GM12878 (cell line): ENCODE results near the gene SHANK1. TPM values are rescaled to one million over a fixed set of nuclear protein-coding genes. Genes with fewer than 3 reads are reported as not detected.

ENCODE experiments used
- ATAC-seq: fragments of 200-7000 bp; cut with Tn5 transposase; 3 replicates; pipeline ENCODE4 v1.9.1; 2020; ENCODE audit warnings: mild to moderate bottlenecking, moderate library complexity
- BruUV-seq: library from RNA; stranded (reverse); fragments of 400-500 nt; replicated peaks from 2 replicates; lab custom pipeline; 2021; lab: Mats Ljungman, UMichigan
- CTCF ChIA-PET: fragments of 300-600 bp; sonication (Branson Sonifier 250); formaldehyde crosslinking; extraction: SDS; loops from one replicate; lab custom pipeline; 2021; ENCODE audit warnings: inconsistent platforms; lab: Yijun Ruan, JAX
- POLR2A ChIA-PET: fragments of 350-600 bp; formaldehyde crosslinking; extraction: SDS; loops from one replicate; lab custom pipeline; 2021; ENCODE audit warnings: inconsistent platforms; lab: Charles Lee
- RAD21 ChIA-PET: fragments of 300-600 bp; sonication (Branson Sonifier 250); formaldehyde crosslinking; loops from one replicate; lab custom pipeline; 2023; ENCODE audit warnings: antibody characterized with exemption; ENCODE audit not compliant: unreplicated experiment; lab: Charles Lee
- SMC1A ChIA-PET: fragments of 300-600 bp; sonication (Branson Sonifier 250); formaldehyde crosslinking; loops from one replicate; lab custom pipeline; 2023; ENCODE audit not compliant: unreplicated experiment, uncharacterized antibody; lab: Charles Lee
- DNase-seq: peaks from one replicate; pipeline ENCODE4 v3.0.0-alpha.2; 2011; ENCODE audit warnings: low read depth, low spot score
- FAIRE-seq: peaks from 3 replicates; lab custom pipeline; 2011; peaks lifted over from hg19 to GRCh38; lab: Jason Lieb, UNC
- H2AFZ ChIP-seq: 2 replicates; pipeline ENCODE4 v1.6.0; 2011; ENCODE audit warnings: low read depth, low read length, control low read depth; ENCODE audit not compliant: control insufficient read depth
- H3K27ac ChIP-seq: 2 replicates; pipeline ENCODE4 v1.5.1; 2011; ENCODE audit warnings: control low read depth; ENCODE audit not compliant: control insufficient read depth, insufficient read depth
- H3K27me3 ChIP-seq, 2 experiments: replicated peaks in 1 of 2; 2 replicates each; pipeline versions ENCODE4 v1.6.0 to v1.6.1; 2011; ENCODE audit warnings: low read length in 1 of 2; ENCODE audit not compliant: control insufficient read depth in 2 of 2, insufficient read depth in 2 of 2
- H3K36me3 ChIP-seq, 2 experiments: 2 replicates each; pipeline ENCODE4 v1.5.1; 2011; ENCODE audit warnings: low read length in 1 of 2; ENCODE audit not compliant: control insufficient read depth in 2 of 2, insufficient read depth in 2 of 2
- H3K4me1 ChIP-seq: 2 replicates; pipeline ENCODE4 v1.6.1; 2011; ENCODE audit warnings: mild to moderate bottlenecking, low read length, moderate library complexity, mixed read lengths; ENCODE audit not compliant: control insufficient read depth, insufficient read depth
- H3K4me2 ChIP-seq: 2 replicates; pipeline ENCODE4 v1.6.0; 2011; ENCODE audit warnings: control low read depth; ENCODE audit not compliant: control insufficient read depth, insufficient read depth
- H3K4me3 ChIP-seq: fragments of 200-600 bp; sonication (generic); 2 replicates; pipeline ENCODE4 v1.5.1; 2016
- H3K79me2 ChIP-seq: 2 replicates; pipeline ENCODE4 v1.6.0; 2011; ENCODE audit warnings: low read length; ENCODE audit not compliant: control insufficient read depth, insufficient read depth
- H3K9ac ChIP-seq: 2 replicates; pipeline ENCODE4 v1.8.0; 2011; ENCODE audit warnings: low read length, control low read depth, mixed read lengths; ENCODE audit not compliant: control insufficient read depth, insufficient read depth
- H3K9me3 ChIP-seq: replicated peaks from 3 replicates; pipeline ENCODE4 v1.5.1; 2011; ENCODE audit warnings: mild to moderate bottlenecking, low read length; ENCODE audit not compliant: control insufficient read depth, insufficient read depth
- H4K20me1 ChIP-seq: 2 replicates; pipeline ENCODE4 v1.6.0; 2011; ENCODE audit not compliant: control insufficient read depth, insufficient read depth
- CEBPB ChIP-seq, 2 experiments: fragments of 150-350 bp in 1 of 2; IDR thresholded peaks; 2 replicates each; pipeline ENCODE4 v1.6.1; 2012 to 2014; ENCODE audit warnings: low read depth in 2 of 2, low read length in 2 of 2, borderline replicate concordance in 1 of 2, inconsistent platforms in 1 of 2
- CUX1 ChIP-seq: IDR thresholded peaks from 2 replicates; pipeline ENCODE4 v1.6.1; 2012; ENCODE audit warnings: improper control_type of control experiment, low read depth, low read length; ENCODE audit not compliant: insufficient replicate concordance
- HDAC2 ChIP-seq: fragments of 200-600 bp; sonication (generic); IDR thresholded peaks from 2 replicates; pipeline ENCODE4 v1.6.1; 2017
- MYB ChIP-seq: fragments of 150-350 bp; IDR thresholded peaks from 2 replicates; pipeline ENCODE4 v1.6.1; 2014; ENCODE audit warnings: mild to moderate bottlenecking, low read depth, low read length, borderline replicate concordance
- SMAD5 ChIP-seq: IDR thresholded peaks from 2 replicates; pipeline ENCODE4 v1.6.1; 2016; ENCODE audit warnings: antibody characterized with exemption, low read depth
- SUPT20H ChIP-seq: IDR thresholded peaks from 2 replicates; pipeline ENCODE4 v1.6.1; 2011; ENCODE audit warnings: low read depth, mild to moderate bottlenecking, low read length, moderate library complexity, borderline replicate concordance; ENCODE audit not compliant: control insufficient read depth
- WGBS: methylation state at CpG from one replicate; pipeline ENCODE4 v1.1.6; 2016; ENCODE audit warnings: low lambda C conversion rate; ENCODE audit not compliant: insufficient replicate concordance, insufficient coverage; ENCODE audit errors: missing lambda C conversion rate; 5-methylcytosine and 5-hydroxymethylcytosine counted together
- in situ Hi-C: fragments of 300-500 bp; cut with MboI; formaldehyde crosslinking; loops from 9 replicates; pipeline ENCODE4 v1.14.3; 2018; ENCODE audit warnings: mixed read lengths
- intact Hi-C: fragments of 100-400 bp; cut with micrococcal nuclease; formaldehyde crosslinking; loops from one replicate; pipeline ENCODE4 v1.14.2; 2022; ENCODE audit not compliant: unreplicated experiment
- polyA plus RNA-seq, 11 experiments: library from polyadenylated mRNA; depleted of rRNA in 4 of 11; unstranded in 6 of 11; stranded (reverse) in 5 of 11; fragments of >200 nt; fragmentation: Nextera tagmentation in 4 of 11; fragmentation: Illumina TruSeq in 1 of 11; extraction: Ambion mirVana in 4 of 11; extraction: Trizol in 1 of 11; gene quantifications; 1 replicate in 1 of 11; 2 replicates in 10 of 11; pipeline versions ENCODE4 v1.2.1 to v1.2.3, GENCODE V29; 2011 to 2016; ENCODE audit warnings: inconsistent platforms in 2 of 11, missing spikeins in 2 of 11, low read depth in 1 of 11
- total RNA-seq, 4 experiments: library from RNA; depleted of rRNA in 3 of 4; stranded (reverse); fragments of >200 nt in 3 of 4; fragmentation: Illumina TruSeq in 1 of 4; extraction: Trizol in 1 of 4; gene quantifications; 2 replicates each; pipeline versions ENCODE4 v1.2.1 to v1.2.3, GENCODE V29; 2013 to 2021

SHANK1 gene
- total and polyA plus RNA-seq, 10 of the 15 experiments (the other 5 are each of a cell fraction or from before 2014, with no cell fraction given), result not detected

GRCh38 chr19:50652722-50653121 is 66.9 kb downstream of the SHANK1 start (continued):
- no peak for TF ChIP-seq MYB
- no peak for TF ChIP-seq SUPT20H

- ChIA-PET RAD21 (no interaction called here), CTCF (interaction anchor here (0.5 to 0.6 kb wide), 2 partner anchors 20 to 416 kb away, joined by 3 to 4 read pairs; no protein-coding TSS in a partner anchor), SMC1A (interaction anchor here (0.6 kb wide), 1 partner anchor 239 kb away, joined by 3 read pairs; no protein-coding TSS in a partner anchor), POLR2A (no interaction called here)
- BruUV-seq, result no TSS peak
- no peak overlapping the region for H2AFZ ChIP-seq
- intact Hi-C loops, result no loop called here
- H3K4me3 ChIP-seq, result no peak overlapping the region
- no peak overlapping the region for H3K9ac ChIP-seq
- no peaks in the 10 kb centered on the region for H3K79me2 ChIP-seq
- H3K27me3 ChIP-seq, result no peaks in the 10 kb centered on the region
- DNase-seq (no peak), ATAC-seq (no peak), FAIRE-seq (no peak)
- H3K36me3 ChIP-seq, result no peaks in the 10 kb centered on the region
- no peak overlapping the region for H3K4me2 ChIP-seq
- H3K9me3 ChIP-seq, result no peaks in the 10 kb centered on the region; the same call in 2 of the 3 replicates
- no peaks in the 10 kb centered on the region for H3K4me1 ChIP-seq
- H4K20me1 ChIP-seq, result no peaks in the 10 kb centered on the region
- WGBS, result 63% methylated on average over 2 of the region's 2 CpGs
- H3K27ac ChIP-seq, result no peak overlapping the region
- TF ChIP-seq HDAC2 (no peak), CEBPB (IDR thresholded peaks at IDR 0.05; ENCODE audit: borderline replicate concordance in 1 of 2, low read depth in 2 of 2, low read length in 2 of 2) (no peak), SMAD5 (no peak), CUX1 (no peak)
- TF ChIP-seq, all 136 proteins: peak for 0
- in situ Hi-C loops, result no loop called here
Observed at GRCh38 chr19:50651174-50651573, 68.4 kb downstream of the SHANK1 start.
